Myometrial cell (primary cell): Measurements from ENCODE around the gene CD59. TPM values are rescaled to one million over a fixed set of nuclear protein-coding genes. Genes with fewer than 3 reads are reported as not detected.

Experiments
- total RNA-seq: library from RNA; depleted of rRNA; stranded (reverse); fragments of >200 nt; gene quantifications from 2 replicates; pipeline ENCODE4 v1.2.3, GENCODE V29; 2015

The CD59 gene
- total RNA-seq, result 410 and 630 TPM in 2 replicates

GRCh38 chr11:33736148-33736812 is at the start of gene CD59:
CD59 (minus strand) TSS chr11:33736423; CDS start chr11:33722445, 13,978 bp downstream.

GRCh38 chr11:33773987-33774735 is 37.9 kb upstream of the CD59 start, which contains the start of gene FBXO3:
FBXO3 (minus strand) TSS chr11:33774520; CDS start chr11:33774497, 23 bp downstream.

GRCh38 chr11:33700502-33701271 is 35.5 kb downstream of the CD59 start, which contains the start of gene C11orf91:
C11orf91 (minus strand) TSS chr11:33700826; CDS start chr11:33700740, 86 bp downstream.

Other genes with a start within 250 kb of the CD59 start
- gene C11orf91, start 35.6 kb downstream of the CD59 start, total RNA-seq, result not detected in 2 replicates
- gene FBXO3, start 38.1 kb upstream of the CD59 start, total RNA-seq, result 25.9 and 35.3 TPM in 2 replicates
- gene LMO2, start 155.7 kb upstream of the CD59 start, total RNA-seq, result not detected in 2 replicates